ENCODE results near the gene HTRA2.
"Not testable (repeated sequence)": the region's sequence is repeated elsewhere in the genome, so short reads cannot be mapped to it uniquely, and the experiment has no call there.

The HTRA2 gene

DNA sequence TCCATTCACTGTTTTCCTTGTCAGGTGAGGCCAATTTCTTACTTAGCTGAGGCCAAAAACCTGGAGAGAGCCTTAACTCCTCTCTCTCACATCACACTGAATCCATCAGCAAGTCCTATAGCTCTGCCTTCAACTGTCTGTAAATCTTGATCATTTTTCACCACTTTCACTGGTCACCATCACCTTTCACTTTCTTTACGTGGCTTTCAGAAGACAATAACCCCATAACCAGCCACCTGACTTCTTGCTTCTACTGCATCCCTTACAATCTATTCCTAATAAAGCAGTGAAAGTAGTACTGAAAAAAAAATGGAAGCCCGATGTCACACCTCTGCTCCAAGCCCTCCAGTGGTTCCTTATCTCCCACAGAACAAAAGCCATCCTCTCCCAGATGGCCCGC lies 16.3 kb downstream of the HTRA2 start:
- DNase-seq: no peak

DNA sequence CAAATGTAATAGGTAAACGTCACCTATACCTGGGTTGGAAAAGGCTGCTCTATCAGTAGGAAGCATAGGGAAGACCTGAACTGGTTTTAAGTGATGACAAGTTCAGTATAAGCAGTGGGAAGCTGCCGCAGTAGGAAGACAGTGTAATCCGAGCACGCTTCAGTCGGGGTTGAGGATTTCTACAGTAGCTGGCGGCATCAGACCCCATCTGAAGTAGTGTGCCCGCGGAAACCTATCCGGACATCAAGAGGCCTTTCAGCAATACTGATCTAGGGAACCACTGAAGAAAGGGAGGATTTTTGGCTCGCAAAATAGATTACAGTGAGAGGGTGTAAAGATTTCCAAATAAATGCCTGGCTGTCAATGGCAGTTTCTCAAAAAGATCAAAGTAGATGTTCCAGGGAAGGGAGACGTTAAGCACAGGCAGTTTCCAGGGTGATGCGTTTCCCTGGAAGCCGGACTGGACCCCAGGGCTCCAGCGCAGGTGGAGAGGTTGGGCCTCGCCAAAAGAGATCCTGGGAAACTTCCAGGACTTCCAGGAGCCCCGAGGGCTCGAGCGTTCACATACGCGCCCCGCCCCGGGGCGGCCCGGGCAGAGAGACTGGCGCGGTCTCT lies 18.7 kb downstream of the HTRA2 start:
- no peak for DNase-seq

DNA sequence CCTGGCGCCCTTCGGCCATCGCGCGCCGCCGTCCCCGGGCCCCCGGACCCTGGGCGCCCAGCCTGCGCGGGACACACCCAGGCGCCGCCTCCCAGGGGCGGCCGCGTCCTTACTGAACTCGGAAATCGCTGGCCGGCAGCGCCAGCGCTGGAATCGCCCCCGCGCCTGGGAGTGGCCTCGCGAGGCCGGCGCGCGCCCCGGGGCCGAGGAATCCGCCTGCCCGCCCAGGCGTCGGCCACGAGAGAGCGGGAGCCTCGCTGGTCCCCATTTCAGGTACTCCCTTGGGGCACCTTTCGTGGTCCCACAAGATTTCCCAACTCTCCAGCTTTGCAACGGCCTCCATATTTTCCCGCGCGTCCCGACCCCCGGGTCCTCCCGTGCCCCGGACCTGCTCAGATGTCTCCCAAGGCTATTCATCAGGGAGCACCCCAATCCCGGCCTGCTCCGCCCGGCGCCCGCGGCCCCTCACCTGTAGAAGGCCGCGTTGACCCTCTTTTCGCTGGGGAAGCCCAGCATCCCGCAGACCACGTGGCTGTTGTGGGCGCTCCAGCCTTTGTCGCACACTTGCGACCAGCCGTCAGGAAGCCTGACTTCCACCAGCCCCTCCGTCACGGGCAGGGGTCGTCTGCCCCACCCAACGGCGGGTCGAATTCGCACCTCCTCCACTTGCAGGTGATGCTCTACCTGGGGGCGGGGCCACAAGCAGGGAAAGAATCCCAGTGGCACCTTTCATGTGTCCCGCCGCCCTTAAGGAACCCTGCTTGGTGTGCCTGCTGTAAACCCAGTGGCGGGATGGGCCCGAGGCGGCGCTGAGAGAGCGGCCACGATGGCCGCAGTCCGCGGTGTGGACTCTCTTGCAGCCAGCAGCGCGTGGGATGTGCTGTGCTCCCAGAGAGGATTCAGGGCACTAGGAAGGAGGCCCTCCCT lies 19.4 kb downstream of the HTRA2 start:
- peak; percentile 74 for DNase-seq

DNA sequence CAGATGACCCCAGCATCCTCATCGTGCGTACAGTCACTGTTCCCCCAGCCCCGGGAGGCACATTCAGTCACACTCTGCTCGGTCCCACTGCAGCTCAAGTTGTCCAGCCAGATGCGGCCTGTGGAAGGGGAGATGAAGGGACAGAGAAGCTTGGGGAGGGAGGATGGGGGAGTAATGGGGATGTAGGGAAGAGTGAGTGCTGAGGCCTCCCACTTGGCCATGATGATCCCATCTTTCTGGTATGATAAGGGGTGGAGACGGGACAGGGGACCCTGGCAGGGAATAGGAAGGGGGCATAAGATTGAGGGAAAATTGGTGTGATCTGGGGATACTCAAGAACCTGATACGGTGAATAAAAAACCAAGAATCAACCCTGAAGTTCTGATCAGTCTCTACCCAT lies 20.5 kb downstream of the HTRA2 start:
- DNase-seq: no peak

DNA sequence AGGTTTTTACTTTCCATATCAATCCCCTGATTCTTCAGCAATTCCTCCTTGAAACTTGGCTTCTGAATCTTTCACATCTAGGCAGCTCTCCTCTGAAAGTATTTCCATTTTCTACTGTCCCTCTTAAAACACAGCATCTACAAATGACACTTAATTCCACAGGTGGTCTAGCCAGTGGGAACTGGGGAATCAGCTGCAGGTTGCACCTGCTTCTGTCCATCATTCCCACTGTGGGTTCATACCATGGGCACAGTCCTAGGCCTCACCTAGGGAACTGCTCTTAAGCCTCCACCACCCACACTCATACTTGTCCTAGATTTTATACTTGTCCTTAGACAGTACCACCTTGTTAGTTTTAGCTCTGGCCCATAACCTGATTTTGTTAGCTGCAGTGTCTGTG lies 21.8 kb downstream of the HTRA2 start:
- no peak for DNase-seq

DNA sequence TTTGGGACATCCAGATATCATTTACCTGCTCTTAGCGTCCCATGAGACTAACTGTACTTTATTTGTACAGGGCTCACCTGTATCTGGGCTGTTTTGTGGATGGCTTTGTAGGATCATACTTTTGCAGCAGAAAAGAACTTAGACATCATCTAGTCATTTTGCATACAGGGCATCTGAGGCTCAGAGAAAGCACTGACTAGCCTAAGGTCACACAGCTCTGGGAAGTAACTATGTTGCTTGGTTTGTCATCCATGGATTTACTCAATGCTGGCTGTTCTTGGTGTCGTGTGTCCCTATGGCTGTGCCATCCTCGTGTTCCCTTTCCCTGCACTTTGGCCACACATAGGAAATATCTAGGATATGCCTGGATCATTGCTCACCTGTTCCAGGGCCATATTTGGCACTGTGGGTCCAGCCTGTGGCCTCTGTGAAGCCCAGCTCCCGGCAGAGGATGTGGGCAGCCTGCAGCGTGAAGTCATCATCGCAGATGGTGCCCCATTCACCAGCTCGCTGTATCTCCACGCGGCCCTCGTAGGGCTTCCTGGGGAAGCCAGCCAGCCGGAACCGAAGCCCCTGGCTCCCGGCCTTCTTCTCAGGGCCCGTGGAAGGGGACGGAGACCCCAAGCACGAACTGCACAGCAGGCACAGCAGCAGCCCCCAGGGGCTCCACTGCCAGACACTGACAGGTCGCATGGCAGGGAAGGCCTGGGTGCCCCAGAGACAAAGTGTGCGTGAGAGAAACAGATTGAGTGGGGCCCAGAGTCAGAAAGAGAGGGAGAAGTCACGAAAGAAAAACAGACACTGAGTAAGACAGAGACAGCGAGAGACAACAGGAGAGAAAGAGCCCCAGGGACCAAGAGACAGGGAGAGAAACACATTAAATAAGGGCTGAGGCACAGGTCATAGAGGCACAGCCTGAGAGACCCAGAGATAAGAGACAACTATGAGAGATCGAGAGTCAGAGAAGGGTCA lies 22.5 kb downstream of the HTRA2 start:
- no peak for DNase-seq

DNA sequence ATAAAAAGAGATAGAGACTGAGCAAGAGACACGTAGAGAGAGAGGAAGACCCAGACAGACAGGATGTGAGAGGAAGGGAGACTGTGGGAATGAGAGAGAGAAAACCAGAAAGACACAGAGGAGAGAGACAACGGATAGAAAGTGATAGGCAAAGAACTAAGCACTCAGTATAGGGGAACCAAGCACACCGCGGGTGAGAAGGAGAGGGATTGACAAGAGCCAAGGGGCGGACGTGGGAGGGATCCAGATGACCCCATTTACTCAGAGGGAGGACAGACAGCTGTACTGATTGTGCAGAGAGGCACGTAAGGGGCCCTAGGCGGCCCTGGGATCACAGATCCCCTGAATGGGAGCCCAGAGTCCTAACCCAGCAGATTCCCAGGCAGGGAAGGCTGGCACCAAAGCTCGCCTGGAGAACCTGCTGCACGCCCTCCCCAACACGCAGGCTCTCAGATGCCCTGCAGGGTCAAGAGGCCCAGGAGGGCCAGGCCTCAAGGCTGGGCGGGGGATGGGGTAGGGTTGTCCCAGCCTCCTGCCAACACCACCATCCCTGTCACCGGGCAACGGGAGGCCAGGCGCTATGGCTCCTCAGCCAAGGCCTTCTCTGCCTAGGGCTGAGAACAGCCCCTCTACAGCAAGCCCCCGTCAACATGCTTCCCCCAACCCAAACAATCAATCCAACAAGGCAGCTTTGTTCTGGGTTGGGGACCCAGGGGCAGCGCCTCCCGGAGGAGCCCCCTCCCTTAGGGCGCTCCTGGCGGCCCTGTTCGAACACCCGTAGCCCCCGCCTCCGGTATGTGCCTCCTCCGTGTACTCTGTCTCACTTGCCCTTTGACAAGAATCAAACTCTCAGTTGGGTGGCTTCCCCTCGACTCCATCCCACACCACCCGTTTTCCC lies 23.4 kb downstream of the HTRA2 start:
- DNase-seq: peak; percentile 49

DNA sequence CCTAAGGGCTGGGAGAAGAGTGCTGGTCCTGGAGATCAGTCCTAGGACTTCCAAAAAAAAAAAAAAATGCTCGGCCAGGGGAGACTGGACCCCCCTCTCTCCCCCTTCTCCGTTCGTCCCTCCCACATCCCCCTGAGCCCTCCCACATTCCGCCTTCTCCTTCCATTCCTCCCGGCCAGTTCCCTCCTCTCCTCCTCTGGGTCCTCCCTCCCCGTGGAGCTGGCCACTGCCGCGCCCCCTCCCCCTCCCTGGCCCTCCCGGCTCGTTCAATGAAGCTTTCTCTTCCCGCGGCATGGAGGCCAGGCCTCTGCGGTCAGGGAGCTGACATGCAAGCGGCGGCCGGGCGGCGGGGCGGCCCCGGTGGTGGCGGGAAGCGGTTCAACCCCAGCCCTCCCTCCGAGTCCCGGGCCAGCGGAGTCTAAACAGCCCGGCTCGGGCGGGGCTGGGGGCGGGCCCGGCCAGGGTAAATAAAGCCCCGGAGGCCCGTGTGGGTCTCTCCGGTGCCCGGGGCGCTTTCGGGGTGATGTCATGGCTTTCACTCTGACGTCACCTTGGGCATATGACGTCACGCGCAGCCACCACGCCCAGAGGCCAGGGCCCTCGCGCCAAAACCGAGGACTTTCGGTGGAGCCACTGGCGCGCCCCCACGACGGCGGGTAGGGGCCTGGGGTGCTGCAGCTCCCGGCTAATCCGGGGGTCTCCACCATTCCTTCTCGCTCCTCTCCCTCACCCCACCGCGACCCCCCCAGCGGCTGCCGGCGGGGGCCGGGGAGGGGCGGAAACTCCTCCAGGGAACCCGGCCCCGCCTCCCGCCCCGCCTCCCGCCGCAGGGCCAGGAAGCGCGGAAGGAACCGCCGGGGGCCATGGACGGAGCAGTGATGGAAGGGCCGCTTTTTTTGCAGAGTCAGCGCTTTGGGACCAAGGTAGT lies 24.4 kb downstream of the HTRA2 start, which contains the start of the genes DOK1 and LOXL3:
DOK1 (plus strand) TSS at position 829 of the 928 bp plus-strand sequence; CDS start at position 864, 35 bp downstream.
LOXL3 (minus strand) TSS at position 51 of the 928 bp plus-strand sequence. CDS start 1,308 bp downstream, outside the sequence.
- peak; percentile 93 for DNase-seq

DNA sequence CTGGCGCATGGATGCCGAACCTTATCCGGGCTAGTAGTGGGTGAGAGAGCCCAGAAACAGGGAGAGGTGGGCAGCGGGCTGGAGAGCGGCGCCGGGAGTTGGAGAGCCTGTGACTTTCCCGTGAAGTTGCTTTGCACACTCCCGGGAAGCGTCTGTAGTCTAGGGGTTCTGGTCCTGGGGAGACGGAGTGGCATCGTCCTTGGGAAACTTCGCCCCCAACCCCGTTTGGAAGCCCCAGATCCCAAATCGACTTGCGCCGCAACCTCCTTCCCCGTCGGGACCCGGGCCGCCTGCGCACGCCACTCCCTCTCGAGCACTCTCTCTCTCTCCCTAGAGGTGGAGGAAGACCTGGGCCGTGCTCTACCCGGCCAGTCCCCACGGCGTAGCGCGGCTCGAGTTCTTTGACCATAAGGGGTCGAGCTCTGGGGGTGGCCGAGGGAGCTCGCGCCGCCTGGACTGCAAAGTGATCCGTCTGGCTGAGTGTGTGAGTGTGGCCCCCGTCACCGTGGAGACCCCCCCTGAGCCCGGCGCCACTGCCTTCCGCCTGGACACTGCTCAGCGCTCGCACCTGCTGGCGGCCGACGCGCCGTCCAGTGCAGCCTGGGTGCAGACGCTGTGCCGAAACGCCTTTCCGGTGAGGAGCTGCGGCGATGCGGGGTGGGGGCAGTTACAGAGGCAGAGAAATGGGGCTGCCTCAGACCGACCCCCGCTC lies 25.2 kb downstream of the HTRA2 start:
- no peak for DNase-seq

DNA sequence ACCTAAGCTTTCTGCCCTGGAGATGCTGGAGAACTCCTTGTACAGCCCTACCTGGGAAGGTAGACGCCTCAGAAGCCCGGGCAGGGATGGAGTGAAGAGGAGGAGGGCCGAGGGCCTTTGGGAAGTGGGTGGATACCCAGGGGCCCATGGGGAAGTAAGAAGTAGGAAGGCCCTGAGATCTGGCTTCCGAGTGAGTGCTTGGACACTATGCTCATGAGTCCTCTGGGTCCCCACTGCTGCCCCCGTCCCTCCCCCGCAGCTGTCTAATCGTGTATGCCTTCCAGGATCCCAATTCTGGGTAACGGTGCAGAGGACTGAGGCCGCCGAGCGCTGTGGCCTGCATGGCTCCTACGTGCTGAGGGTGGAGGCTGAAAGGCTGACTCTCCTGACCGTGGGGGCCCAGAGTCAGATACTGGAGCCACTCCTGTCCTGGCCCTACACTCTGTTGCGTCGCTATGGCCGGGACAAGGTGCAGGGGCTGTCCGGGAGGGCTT lies 25.9 kb downstream of the HTRA2 start:
- DNase-seq: no peak

DNA sequence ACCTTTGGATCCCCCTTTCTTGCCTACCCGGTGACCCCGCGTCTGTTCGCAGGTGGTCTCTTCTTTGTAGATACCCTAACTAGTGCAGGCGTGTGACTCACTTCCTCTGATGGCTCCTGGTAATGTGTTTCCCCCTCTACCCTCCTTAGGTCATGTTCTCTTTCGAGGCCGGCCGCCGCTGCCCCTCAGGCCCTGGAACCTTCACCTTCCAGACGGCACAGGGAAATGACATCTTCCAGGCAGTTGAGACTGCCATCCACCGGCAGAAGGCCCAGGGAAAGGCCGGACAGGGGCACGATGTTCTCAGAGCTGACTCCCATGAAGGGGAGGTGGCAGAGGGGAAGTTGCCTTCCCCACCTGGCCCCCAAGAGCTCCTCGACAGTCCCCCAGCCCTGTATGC lies 26.4 kb downstream of the HTRA2 start:
- DNase-seq: no peak

DNA sequence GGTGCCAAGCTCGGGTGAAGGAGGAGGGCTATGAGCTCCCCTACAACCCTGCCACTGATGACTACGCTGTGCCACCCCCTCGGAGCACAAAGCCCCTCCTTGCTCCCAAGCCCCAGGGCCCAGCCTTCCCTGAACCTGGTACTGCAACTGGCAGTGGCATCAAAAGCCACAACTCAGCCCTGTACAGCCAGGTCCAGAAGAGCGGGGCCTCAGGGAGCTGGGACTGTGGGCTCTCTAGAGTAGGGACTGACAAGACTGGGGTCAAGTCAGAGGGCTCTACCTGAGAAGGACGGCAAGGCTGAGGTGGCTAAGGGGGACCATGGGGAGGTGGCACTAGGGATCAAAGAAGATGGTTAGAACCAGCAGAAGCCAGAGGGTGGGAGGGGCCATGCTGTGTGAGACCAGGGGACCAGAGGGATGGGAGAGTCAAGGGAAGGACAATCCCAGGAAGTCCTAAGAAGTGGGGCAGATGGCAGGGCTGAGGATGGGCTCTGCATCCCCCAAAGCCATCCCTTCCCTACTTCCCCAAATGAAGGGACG lies 27.2 kb downstream of the HTRA2 start:
- no peak for DNase-seq

DNA sequence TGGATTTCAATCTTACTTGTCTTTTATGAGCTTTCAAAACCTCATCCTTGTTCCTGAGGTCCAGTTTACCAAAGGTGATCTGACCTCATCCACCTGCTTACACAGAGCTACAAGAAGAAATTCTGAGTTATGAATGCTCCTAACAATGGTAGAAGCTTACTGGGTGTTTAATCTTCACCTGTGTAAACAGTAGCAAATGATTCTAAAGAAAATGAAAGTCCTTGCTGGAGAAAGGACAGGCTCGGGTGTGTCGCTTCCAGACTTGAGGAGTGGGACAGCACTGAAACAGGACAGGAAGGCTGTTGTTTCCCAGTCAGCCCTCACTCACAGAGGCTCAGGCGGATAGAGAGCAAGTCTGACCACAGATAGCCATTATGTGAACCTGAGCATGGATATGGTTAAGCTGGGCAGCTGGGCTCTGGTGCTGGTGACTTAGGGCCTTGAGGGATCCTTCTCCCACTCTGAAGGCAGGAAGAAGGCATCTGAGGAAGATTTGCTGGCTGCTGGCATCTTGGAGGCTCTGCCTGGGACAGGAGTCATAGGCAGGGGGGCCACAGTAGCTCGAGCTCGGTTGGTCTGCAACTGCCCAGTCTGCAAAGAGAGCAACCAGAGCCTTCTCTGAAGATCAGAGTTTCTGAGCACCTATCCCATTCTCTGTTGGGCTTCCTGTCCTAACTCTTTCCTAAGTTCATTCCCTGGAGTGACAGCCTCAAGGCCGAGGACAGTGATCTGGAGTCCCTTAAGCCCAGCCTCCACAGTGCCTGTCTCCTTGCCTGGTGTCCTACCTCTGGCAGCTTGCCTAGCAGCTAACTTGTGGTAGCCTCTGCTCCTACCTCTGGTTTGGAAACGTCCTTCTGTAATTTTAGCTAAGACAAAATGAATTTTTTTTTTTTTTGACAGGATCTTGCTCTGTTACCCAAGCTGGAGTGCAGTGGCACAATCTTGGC lies 28.8 kb downstream of the HTRA2 start:
- DNase-seq: no peak

DNA sequence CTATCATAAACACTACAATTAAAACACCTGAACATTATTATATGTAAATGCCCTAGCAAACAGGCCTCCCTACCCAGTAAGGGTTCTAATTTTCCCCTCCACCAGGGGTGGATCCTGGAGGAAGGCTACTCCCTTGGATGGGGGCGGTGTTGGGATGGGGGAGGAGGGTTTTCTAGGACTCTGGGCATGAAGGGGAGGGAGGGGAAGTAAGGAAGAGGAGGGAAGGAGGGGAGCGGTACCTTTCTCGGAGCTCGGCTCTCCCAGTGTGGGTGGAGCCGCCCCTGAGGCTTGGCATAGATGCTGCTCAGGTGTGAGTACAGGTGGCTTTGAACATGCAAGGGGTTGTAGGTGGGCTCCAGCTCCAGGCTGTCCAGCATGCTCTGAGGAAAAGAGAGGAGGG lies 30.2 kb downstream of the HTRA2 start:
- no peak for DNase-seq

DNA sequence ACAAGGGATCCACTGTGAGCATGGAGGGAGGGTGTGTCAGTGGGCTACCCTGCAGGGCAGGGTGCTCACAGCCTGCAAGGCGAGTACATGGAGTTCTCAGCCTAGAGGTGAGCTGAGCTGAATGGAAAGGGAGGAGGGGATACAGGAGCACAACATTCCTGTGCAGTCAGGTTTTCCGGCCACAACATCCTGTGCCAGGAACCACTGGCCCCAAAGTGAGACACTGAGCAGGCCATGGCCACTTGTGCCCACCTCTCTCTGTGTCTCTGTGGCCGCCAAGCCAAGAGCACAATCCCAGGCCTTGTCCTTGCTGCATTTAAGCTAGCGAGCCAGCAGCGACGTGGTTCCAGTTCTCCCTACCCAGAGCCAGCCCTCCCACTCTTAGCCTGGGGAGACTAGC lies 30.9 kb downstream of the HTRA2 start:
- no peak for DNase-seq

DNA sequence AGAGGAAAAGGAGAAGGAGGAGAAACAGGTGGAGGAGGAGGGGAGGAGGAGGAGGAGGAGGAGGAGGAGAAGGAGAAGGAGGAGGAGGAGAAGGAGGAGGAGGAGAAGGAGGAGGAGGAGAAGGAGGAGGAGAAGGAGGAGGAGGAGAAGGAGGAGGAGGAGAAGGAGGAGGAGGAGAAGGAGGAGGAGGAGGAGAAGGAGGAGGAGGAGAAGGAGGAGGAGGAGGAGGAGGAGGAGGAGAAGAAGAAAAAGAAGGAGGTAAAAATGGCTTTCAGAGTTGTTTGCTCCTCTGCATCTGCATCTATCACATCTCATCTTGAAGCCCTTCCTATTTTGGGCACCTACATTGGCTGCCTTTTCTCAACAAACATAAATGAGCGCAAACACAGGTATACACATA lies 31.3 kb downstream of the HTRA2 start:
- DNase-seq: not testable (repeated sequence)

DNA sequence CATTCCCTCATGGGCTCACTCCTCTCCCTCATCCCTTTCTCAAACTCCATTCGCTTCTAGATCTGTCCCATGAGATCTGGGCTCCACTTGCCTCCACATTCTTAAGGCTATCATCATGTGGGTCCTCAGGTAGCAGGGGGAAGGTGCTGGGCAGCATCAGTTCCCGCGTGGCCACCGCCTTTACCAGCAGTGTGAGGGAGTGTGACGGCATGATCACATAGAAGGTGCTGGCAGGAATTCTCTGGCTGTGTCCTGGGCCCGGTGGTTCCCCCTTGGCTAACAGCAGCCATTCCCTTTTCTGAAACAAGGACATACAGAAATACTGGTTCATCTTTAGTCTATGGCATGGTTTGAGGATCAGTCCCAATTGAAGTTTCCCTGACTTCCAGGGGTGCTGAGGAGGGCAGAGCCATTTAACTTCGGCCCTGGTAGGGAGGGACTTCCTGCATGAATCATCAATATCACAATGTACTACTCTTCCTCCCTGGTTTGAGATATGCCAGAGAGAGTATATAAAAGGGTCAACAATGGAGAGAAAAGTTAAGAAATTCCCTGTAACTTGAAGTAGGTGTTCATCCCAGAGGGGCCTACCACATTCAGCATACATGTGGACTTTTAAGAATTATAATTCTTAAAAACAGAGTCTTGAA lies 32.5 kb downstream of the HTRA2 start:
- no peak for DNase-seq

DNA sequence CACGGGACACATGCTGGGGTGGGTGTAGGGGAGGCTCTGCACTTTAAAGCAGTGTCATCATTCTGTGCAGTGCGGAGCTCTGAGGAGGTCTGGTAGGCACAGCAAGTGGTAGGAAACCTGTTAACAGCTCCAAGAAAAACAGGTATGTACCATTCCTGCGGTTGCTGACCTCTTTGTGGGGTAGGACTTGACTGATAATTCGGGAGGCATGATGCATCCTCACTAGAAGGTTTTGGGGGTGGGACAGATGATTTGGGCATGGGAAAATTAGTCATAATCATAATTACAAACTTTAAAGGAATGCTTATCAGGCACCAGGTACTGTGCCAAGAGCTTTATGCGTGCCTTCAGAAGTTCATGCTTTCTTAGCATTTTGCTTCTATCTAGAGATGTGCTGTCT lies 34.5 kb downstream of the HTRA2 start:
- no peak for DNase-seq
